Tibial artery (tissue), 4 donors: ENCODE measurements around the gene ARHGAP21.
A peak's percentile ranks its signal among the peaks of the same experiment; 100 is the strongest.

Experiments
- DNase-seq, 2 donors: peaks; one replicate each; pipeline ENCODE4 v3.0.0-alpha.2; 2019
- H3K27ac ChIP-seq, 2 donors: fragments of 200-600 bp; sonication (generic) in 1 of 2; 1 replicate in 1 of 2; 2 replicates in 1 of 2; pipeline ENCODE4 v1.5.1; 2018 to 2019; ENCODE audit warnings: mild to moderate bottlenecking in 1 of 2
- H3K27me3 ChIP-seq, 2 donors: fragments of 200-600 bp; sonication (generic) in 1 of 2; one replicate each; pipeline versions ENCODE4 v1.5.1 to v1.6.0; 2016 to 2019
- H3K36me3 ChIP-seq, 3 donors: fragments of 200-600 bp; sonication (generic) in 2 of 3; one replicate each; pipeline ENCODE4 v1.5.1; 2016 to 2019; ENCODE audit warnings: mild to moderate bottlenecking in 2 of 3
- H3K4me1 ChIP-seq, 4 donors: fragments of 200-600 bp; sonication (generic) in 2 of 4; 1 replicate in 3 of 4; 2 replicates in 1 of 4; pipeline ENCODE4 v1.5.1; 2016 to 2019
- H3K4me3 ChIP-seq, 2 donors: fragments of 200-600 bp; sonication (generic) in 1 of 2; 1 replicate in 1 of 2; 2 replicates in 1 of 2; pipeline ENCODE4 v1.5.1; 2018 to 2019; ENCODE audit warnings: mild to moderate bottlenecking in 2 of 2
- H3K9me3 ChIP-seq, 3 donors: fragments of 200-600 bp; sonication (generic) in 1 of 3; one replicate each; pipeline ENCODE4 v1.5.1; 2016 to 2019
- intact Hi-C: fragments of 100-400 bp; cut with DNase I; formaldehyde crosslinking; loops from one replicate; pipeline ENCODE4 v1.15.0; 2023; ENCODE audit warnings: low total_unique reads
- TF ChIP-seq, protein P1 (sequence below), 2 experiments: fragments of 200-600 bp in 1 of 2; fragments of 450-650 bp in 1 of 2; IDR thresholded peaks; one replicate each; pipeline ENCODE4 v1.5.1; 2017 to 2019; ENCODE audit warnings: antibody characterized with exemption in 2 of 2, mild to moderate bottlenecking in 1 of 2, moderate library complexity in 1 of 2

The ARHGAP21 gene

DNA sequence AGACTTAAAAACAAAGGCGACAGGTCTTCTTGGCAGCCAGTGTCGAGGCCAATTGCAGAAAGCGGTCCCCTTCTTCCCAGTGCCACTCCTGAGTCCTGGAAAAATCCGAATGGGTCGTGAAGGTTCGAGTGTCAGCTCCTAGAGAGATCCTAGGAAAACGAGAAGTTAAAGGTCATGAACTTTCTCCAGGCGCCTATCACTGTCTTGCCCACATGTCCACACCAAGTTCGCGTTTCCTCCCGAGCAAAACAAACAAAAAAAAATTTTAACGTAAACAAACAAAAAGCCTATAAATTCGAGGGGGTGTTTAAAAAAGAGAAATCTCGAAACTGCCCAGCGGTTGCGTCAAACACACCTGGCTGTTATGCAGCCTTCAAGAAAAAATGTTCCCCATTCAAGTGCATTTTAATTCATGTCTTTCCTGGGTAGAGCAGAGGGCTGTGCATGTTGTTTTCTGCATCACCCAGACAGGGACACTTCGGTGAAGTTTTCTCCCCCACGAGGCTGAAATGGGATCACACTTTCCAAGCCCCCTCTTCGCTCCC, 1.5 kb downstream of the ARHGAP21 start:
- H3K4me3 ChIP-seq = peak overlapping the region; percentile 61 to 63
- H3K27me3 ChIP-seq = no peaks in the 10 kb centered on the region
- no peak for DNase-seq
- H3K36me3 ChIP-seq = no peaks in the 10 kb centered on the region
- peaks cover 0 to 45% (median 29%) of the 10 kb centered on the region in 4 donors for H3K4me1 ChIP-seq
- peak overlapping the region; percentile 85 to 90 for H3K27ac ChIP-seq
- no peaks in the 10 kb centered on the region for H3K9me3 ChIP-seq
- TF ChIP-seq, protein P1, sequence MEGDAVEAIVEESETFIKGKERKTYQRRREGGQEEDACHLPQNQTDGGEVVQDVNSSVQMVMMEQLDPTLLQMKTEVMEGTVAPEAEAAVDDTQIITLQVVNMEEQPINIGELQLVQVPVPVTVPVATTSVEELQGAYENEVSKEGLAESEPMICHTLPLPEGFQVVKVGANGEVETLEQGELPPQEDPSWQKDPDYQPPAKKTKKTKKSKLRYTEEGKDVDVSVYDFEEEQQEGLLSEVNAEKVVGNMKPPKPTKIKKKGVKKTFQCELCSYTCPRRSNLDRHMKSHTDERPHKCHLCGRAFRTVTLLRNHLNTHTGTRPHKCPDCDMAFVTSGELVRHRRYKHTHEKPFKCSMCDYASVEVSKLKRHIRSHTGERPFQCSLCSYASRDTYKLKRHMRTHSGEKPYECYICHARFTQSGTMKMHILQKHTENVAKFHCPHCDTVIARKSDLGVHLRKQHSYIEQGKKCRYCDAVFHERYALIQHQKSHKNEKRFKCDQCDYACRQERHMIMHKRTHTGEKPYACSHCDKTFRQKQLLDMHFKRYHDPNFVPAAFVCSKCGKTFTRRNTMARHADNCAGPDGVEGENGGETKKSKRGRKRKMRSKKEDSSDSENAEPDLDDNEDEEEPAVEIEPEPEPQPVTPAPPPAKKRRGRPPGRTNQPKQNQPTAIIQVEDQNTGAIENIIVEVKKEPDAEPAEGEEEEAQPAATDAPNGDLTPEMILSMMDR (IDR thresholded peaks at IDR 0.05) = no peak
- intact Hi-C loops = loop anchor here (5.0 to 10.0 kb wide), 3 partner anchors 77 to 295 kb away; partner anchors contain the start of genes ENKUR, PRTFDC1 and THNSL1

DNA sequence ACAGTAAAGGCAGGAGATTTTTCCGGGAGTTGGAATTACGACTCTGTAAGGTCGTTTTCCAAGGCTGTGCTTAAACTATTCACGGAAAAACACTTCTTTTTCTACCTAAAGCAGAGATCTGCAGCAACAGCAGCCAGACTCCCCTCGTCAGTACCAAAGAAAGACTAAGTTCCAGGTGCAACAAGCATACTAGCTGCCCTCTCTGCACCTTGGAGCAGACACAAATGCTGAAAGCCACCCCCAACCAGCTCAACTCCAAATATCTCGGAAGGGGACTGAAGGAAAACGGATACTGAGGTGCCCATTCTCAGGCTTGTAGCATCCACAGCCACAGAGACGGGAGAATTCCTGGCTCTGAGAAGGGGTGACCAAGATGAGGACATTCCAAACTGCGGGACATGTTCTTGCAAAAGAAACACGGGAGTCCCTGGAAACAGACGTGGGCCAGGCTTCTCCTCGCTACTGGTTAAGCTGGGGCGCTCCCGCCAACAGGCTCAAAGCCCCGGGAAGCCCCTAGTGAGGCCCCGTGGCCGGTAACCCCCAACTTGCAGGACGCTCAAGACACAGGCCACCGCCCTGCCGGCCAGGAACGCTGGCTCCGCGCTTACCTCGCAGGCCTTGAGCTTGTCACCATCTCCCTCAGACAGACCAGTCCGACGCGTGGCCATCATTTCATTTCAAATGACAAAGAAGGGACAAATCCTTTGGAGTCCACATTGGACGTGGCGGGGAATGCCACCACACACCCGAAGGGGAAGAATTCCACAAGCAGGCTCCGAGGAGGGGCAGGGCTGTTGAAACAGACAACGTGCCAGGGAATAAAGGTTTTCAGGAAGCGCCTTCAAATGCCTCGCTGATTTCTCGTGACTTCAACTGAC, 2.2 kb downstream of the ARHGAP21 start:
- peak overlapping the region; percentile 61 to 63 for H3K4me3 ChIP-seq
- intact Hi-C loops = loop anchor here (5.0 to 10.0 kb wide), 3 partner anchors 77 to 296 kb away; partner anchors contain the start of genes ENKUR, PRTFDC1 and THNSL1

DNA sequence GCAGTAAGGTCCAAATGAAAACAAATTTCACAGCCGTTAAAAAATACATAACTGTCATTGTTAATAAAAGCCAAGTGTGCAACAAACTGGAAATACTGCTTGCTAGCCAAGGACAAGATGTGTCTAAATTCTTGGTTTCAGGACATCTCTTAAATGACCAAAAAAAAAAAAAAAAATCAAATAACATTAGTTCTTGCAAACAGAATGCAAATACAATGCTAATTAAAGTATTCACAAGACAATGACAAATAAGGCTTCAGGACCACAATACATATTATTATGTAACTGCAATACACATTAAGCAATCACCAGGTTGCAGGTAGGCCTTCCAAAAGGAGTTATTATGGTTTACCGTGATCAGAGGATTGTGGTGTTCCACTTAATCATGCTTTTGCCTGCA, 3.6 kb downstream of the ARHGAP21 start:
- peaks cover 0 to 65% (median 39%) of the 10 kb centered on the region in 4 donors for H3K4me1 ChIP-seq
- TF ChIP-seq, protein P1 (IDR thresholded peaks at IDR 0.05) = no peak
- H3K27me3 ChIP-seq = no peaks in the 10 kb centered on the region
- H3K36me3 ChIP-seq = no peaks in the 10 kb centered on the region
- intact Hi-C loops = loop anchor here (5.0 to 10.0 kb wide), 3 partner anchors 75 to 297 kb away; partner anchors contain the start of genes ENKUR, PRTFDC1 and THNSL1
- H3K9me3 ChIP-seq = no peaks in the 10 kb centered on the region
- no peak for DNase-seq
- H3K4me3 ChIP-seq = peak overlapping the region; percentile 61 to 63
- H3K27ac ChIP-seq = peak overlapping the region in 1 of 2 donors; percentile 85

More for the DNA sequence above, 2.2 kb downstream of the ARHGAP21 start:
- H3K36me3 ChIP-seq = no peaks in the 10 kb centered on the region
- TF ChIP-seq, protein P1 (IDR thresholded peaks at IDR 0.05) = no peak
- peak; percentile 49 to 71 for DNase-seq
- peaks cover 0 to 52% (median 36%) of the 10 kb centered on the region in 4 donors for H3K4me1 ChIP-seq
- H3K27me3 ChIP-seq = no peaks in the 10 kb centered on the region
- peak overlapping the region; percentile 85 to 90 for H3K27ac ChIP-seq
- no peaks in the 10 kb centered on the region for H3K9me3 ChIP-seq

DNA sequence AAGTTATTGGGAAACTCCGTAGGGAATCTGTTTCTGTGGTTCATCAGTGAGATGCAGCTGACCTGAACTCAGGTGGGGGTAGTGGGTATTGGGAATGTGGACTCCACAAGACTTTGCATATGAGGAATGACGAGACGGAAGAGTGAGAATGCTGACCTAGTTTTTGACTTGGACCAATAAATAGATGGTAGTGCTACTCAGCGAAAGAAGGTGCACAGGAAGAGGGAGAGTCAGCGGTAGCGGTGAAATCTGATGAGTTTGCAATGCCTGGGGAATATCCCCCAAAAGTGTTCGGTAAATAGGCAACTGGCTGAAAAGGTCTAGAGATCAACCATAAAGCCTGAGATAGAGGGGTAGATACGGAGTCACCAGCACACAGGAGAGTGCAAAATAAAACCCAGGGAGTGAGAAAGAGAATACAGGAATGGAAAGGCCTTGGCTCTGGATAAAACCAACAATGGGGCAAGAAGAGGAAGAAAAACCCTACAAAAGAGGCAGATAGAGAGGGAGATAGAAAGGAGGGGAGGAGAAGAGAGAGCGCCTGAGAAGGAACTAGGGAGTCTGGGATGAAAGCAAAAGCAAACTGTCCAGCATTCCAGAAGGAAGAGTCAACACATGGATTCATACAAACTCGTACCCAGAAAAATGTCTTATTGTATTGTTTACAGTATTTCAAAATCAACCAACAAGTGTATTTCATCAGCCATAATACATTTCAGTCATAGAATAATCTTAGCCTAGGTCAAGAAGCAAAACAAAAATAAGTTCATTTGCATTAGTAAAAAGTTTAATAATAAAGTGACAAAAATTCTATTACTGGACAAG, 5.4 kb downstream of the ARHGAP21 start:
- no peak overlapping the region for H3K4me3 ChIP-seq
- DNase-seq = no peak
- no peaks in the 10 kb centered on the region for H3K36me3 ChIP-seq
- TF ChIP-seq, protein P1 (IDR thresholded peaks at IDR 0.05) = no peak
- H3K9me3 ChIP-seq = no peaks in the 10 kb centered on the region
- intact Hi-C loops = no loop called here
- H3K4me1 ChIP-seq = peaks cover 0 to 77% (median 41%) of the 10 kb centered on the region in 4 donors
- no peak overlapping the region for H3K27ac ChIP-seq
- no peaks in the 10 kb centered on the region for H3K27me3 ChIP-seq

GRCh38 chr10:24716295-24716694, 7.4 kb downstream of the ARHGAP21 start:
- H3K4me3 ChIP-seq = no peak overlapping the region
- H3K9me3 ChIP-seq = no peaks in the 10 kb centered on the region
- H3K27me3 ChIP-seq = no peaks in the 10 kb centered on the region
- no peaks in the 10 kb centered on the region for H3K36me3 ChIP-seq
- intact Hi-C loops = no loop called here
- no peak overlapping the region for H3K27ac ChIP-seq
- no peak for DNase-seq
- peaks cover 0 to 92% (median 53%) of the 10 kb centered on the region in 4 donors for H3K4me1 ChIP-seq
- TF ChIP-seq, protein P1 (IDR thresholded peaks at IDR 0.05) = no peak
